Measurements from ENCODE around the gene ITGA1.
A peak's percentile ranks its signal among the peaks of the same experiment; 100 is the strongest.

The ITGA1 gene

GRCh38 chr5:52789851-52790250 lies 2.1 kb downstream of the ITGA1 start:
- no peak overlapping the region for H3K9ac ChIP-seq
- no peaks in the 10 kb centered on the region for H3K36me3 ChIP-seq
- no peak overlapping the region for H3K4me3 ChIP-seq
- H3K9me3 ChIP-seq (replicated peaks in 1 of 11): 0 out of 22 replicates have a peak, but pooled peaks cover 0 to 5% (median 0%) of the 10 kb centered on the region in 11 experiments
- peaks cover 0 to 31% (median 13%) of the 10 kb centered on the region in 10 experiments; a peak in 15 of 20 replicates for H3K4me1 ChIP-seq
- H3K27me3 ChIP-seq: peaks cover 34 to 47% (median 42%) of the 10 kb centered on the region in 11 experiments
- peak overlapping the region in 5 of 11 experiments; percentile 5 to 56 (median 35); a peak in 8 of 22 replicates for H3K4me2 ChIP-seq
- peak in 2 of 11 experiments; percentile 27 to 28; a peak in 2 of 22 replicates for TF ChIP-seq Cebpa-rat (IDR thresholded peaks at IDR 0.05)
- H3K27ac ChIP-seq: no peak overlapping the region
- no peaks in the 10 kb centered on the region for H4K20me1 ChIP-seq

GRCh38 chr5:52791366-52791765 lies 3.6 kb downstream of the ITGA1 start:
- H4K20me1 ChIP-seq: no peaks in the 10 kb centered on the region
- H3K9ac ChIP-seq: no peak overlapping the region
- H3K4me2 ChIP-seq: no peak overlapping the region
- no peak overlapping the region for H3K27ac ChIP-seq
- no peak for TF ChIP-seq Cebpa-rat (IDR thresholded peaks at IDR 0.05)
- no peaks in the 10 kb centered on the region for H3K36me3 ChIP-seq
- no peak overlapping the region for H3K4me3 ChIP-seq
- H3K27me3 ChIP-seq: peaks cover 33 to 45% (median 41%) of the 10 kb centered on the region in 11 experiments
- peaks cover 0 to 27% (median 9%) of the 10 kb centered on the region in 10 experiments; a peak in 14 of 20 replicates for H3K4me1 ChIP-seq
- H3K9me3 ChIP-seq (replicated peaks in 1 of 11): 0 out of 22 replicates have a peak, but pooled peaks cover 0 to 5% (median 0%) of the 10 kb centered on the region in 11 experiments

GRCh38 chr5:52794519-52794918 lies 6.8 kb downstream of the ITGA1 start:
- Histone ChIP-seq H3K9ac (no peak overlapping the region), H3K4me2 (no peak overlapping the region), H3K9me3 (replicated peaks in 1 of 11) (no peaks in the 10 kb centered on the region), H3K4me1 (peaks cover 10 to 25% (median 12%) of the 10 kb centered on the region in 10 experiments), H3K27ac (no peak overlapping the region), H3K27me3 (peaks cover 1 to 14% (median 9%) of the 10 kb centered on the region in 11 experiments; a peak in 18 of 22 replicates), H4K20me1 (no peaks in the 10 kb centered on the region), H3K4me3 (no peak overlapping the region), H3K36me3 (no peaks in the 10 kb centered on the region)
- TF ChIP-seq Cebpa-rat (IDR thresholded peaks at IDR 0.05): no peak

GRCh38 chr5:52796031-52796430 lies 8.3 kb downstream of the ITGA1 start:
- TF ChIP-seq Cebpa-rat (IDR thresholded peaks at IDR 0.05): no peak
- H3K9ac ChIP-seq: no peak overlapping the region
- no peaks in the 10 kb centered on the region for H3K36me3 ChIP-seq
- H3K4me2 ChIP-seq: no peak overlapping the region
- no peaks in the 10 kb centered on the region for H3K9me3 ChIP-seq (replicated peaks in 1 of 11)
- no peak overlapping the region for H3K27ac ChIP-seq
- H4K20me1 ChIP-seq: peaks cover 0 to 2% (median 0%) of the 10 kb centered on the region in 11 experiments; a peak in 3 of 22 replicates
- H3K4me1 ChIP-seq: peaks cover 13 to 23% (median 20%) of the 10 kb centered on the region in 10 experiments
- no peaks in the 10 kb centered on the region for H3K27me3 ChIP-seq
- H3K4me3 ChIP-seq: no peak overlapping the region

GRCh38 chr5:52796516-52797103 lies 8.9 kb downstream of the ITGA1 start:
- Histone ChIP-seq H3K36me3 (peaks cover 0 to 4% (median 0%) of the 10 kb centered on the region in 11 experiments; a peak in 4 of 22 replicates), H3K9me3 (replicated peaks in 1 of 11) (no peaks in the 10 kb centered on the region), H4K20me1 (peaks cover 0 to 8% (median 4%) of the 10 kb centered on the region in 11 experiments; a peak in 6 of 22 replicates), H3K4me3 (no peak overlapping the region), H3K27me3 (no peaks in the 10 kb centered on the region), H3K27ac (no peak overlapping the region), H3K4me1 (peaks cover 19 to 28% (median 25%) of the 10 kb centered on the region in 10 experiments), H3K9ac (no peak overlapping the region), H3K4me2 (no peak overlapping the region)
- no peak for TF ChIP-seq Cebpa-rat (IDR thresholded peaks at IDR 0.05)

GRCh38 chr5:52798938-52799337 lies 11.2 kb downstream of the ITGA1 start:
- Histone ChIP-seq H3K4me1 (peaks cover 32 to 50% (median 45%) of the 10 kb centered on the region in 10 experiments), H3K9ac (peak overlapping the region; percentile 72 to 89 (median 85); a peak in 20 of 22 replicates), H3K4me2 (peak overlapping the region; percentile 74 to 98 (median 92)), H3K27me3 (no peaks in the 10 kb centered on the region), H4K20me1 (peaks cover 0 to 27% (median 6%) of the 10 kb centered on the region in 11 experiments; a peak in 9 of 22 replicates), H3K9me3 (replicated peaks in 1 of 11) (no peaks in the 10 kb centered on the region), H3K36me3 (peaks cover 0 to 27% (median 8%) of the 10 kb centered on the region in 11 experiments; a peak in 10 of 22 replicates), H3K4me3 (peak overlapping the region; percentile 64 to 82 (median 77)), H3K27ac (peak overlapping the region in 8 of 11 experiments; percentile 24 to 95 (median 89); a peak in 14 of 22 replicates)
- no peak for TF ChIP-seq Cebpa-rat (IDR thresholded peaks at IDR 0.05)

GRCh38 chr5:52799358-52799982 lies 11.8 kb downstream of the ITGA1 start:
- Histone ChIP-seq H3K9ac (peak overlapping the region; percentile 72 to 89 (median 85)), H4K20me1 (peaks cover 0 to 29% (median 6%) of the 10 kb centered on the region in 11 experiments; a peak in 9 of 22 replicates), H3K27ac (peak overlapping the region; percentile 24 to 95 (median 89); a peak in 20 of 22 replicates), H3K4me1 (peaks cover 36 to 55% (median 46%) of the 10 kb centered on the region in 10 experiments), H3K4me3 (peak overlapping the region; percentile 64 to 82 (median 77)), H3K9me3 (replicated peaks in 1 of 11) (no peaks in the 10 kb centered on the region), H3K27me3 (no peaks in the 10 kb centered on the region), H3K4me2 (peak overlapping the region; percentile 74 to 98 (median 92)), H3K36me3 (peaks cover 0 to 33% (median 8%) of the 10 kb centered on the region in 11 experiments; a peak in 10 of 22 replicates)
- no peak for TF ChIP-seq Cebpa-rat (IDR thresholded peaks at IDR 0.05)

- TF ChIP-seq Cebpa-rat (IDR thresholded peaks at IDR 0.05): no peak
Observed at GRCh38 chr5:52799983-52800393, 12.3 kb downstream of the ITGA1 start.

More at GRCh38 chr5:52799983-52800393, 12.3 kb downstream of the ITGA1 start:
- H3K27me3 ChIP-seq: no peaks in the 10 kb centered on the region
- peak overlapping the region; percentile 72 to 95 (median 89) for H3K27ac ChIP-seq
- peaks cover 38 to 61% (median 47%) of the 10 kb centered on the region in 10 experiments for H3K4me1 ChIP-seq
- peak overlapping the region; percentile 64 to 82 (median 77) for H3K4me3 ChIP-seq
- H3K9me3 ChIP-seq (replicated peaks in 1 of 11): no peaks in the 10 kb centered on the region
- peak overlapping the region; percentile 85 to 98 (median 93) for H3K4me2 ChIP-seq
- H4K20me1 ChIP-seq: peaks cover 0 to 34% (median 6%) of the 10 kb centered on the region in 11 experiments; a peak in 9 of 22 replicates
- peak overlapping the region; percentile 78 to 89 (median 85) for H3K9ac ChIP-seq
- peaks cover 0 to 38% (median 9%) of the 10 kb centered on the region in 11 experiments; a peak in 12 of 22 replicates for H3K36me3 ChIP-seq
